ENCODE results near the gene RNF4. TPM values are rescaled to one million over a fixed set of nuclear protein-coding genes. Genes with fewer than 3 reads are reported as not detected.

The RNF4 gene
- total RNA-seq, 6 experiments from 2014 or later = 16.2 to 22.5 (median 18.0) TPM

- WGBS (ENCODE audit: insufficient coverage, low coverage, low lambda C conversion rate, missing lambda C conversion rate) = 100% methylated on average over 1 of the region's 3 CpGs
These were observed 26.1 kb downstream of the RNF4 start for GRCh38 chr4:2494992-2495391.

GRCh38 chr4:2497324-2497723, 28.4 kb downstream of the RNF4 start:
- H3K4me3 ChIP-seq = no peak overlapping the region
- intact Hi-C loops (cut with DNase I) = no loop called here
- TF ChIP-seq, protein P1, sequence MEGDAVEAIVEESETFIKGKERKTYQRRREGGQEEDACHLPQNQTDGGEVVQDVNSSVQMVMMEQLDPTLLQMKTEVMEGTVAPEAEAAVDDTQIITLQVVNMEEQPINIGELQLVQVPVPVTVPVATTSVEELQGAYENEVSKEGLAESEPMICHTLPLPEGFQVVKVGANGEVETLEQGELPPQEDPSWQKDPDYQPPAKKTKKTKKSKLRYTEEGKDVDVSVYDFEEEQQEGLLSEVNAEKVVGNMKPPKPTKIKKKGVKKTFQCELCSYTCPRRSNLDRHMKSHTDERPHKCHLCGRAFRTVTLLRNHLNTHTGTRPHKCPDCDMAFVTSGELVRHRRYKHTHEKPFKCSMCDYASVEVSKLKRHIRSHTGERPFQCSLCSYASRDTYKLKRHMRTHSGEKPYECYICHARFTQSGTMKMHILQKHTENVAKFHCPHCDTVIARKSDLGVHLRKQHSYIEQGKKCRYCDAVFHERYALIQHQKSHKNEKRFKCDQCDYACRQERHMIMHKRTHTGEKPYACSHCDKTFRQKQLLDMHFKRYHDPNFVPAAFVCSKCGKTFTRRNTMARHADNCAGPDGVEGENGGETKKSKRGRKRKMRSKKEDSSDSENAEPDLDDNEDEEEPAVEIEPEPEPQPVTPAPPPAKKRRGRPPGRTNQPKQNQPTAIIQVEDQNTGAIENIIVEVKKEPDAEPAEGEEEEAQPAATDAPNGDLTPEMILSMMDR (IDR thresholded peaks at IDR 0.05) = no peak
- TF ChIP-seq POLR2A (IDR thresholded peaks at IDR 0.05) = no peak
- ATAC-seq = no peak
- H3K36me3 ChIP-seq = peaks cover 0 to 44% (median 25%) of the 10 kb centered on the region in 4 donors
- 100% methylated on average over 2 of the region's 4 CpGs for WGBS (ENCODE audit: insufficient coverage, low coverage, low lambda C conversion rate, missing lambda C conversion rate)
- no peaks in the 10 kb centered on the region for H3K4me1 ChIP-seq
- no peak overlapping the region for H3K27ac ChIP-seq
- H3K27me3 ChIP-seq = no peaks in the 10 kb centered on the region
- H3K9me3 ChIP-seq = no peaks in the 10 kb centered on the region
- DNase-seq = no peak

More at GRCh38 chr4:2494992-2495391, 26.1 kb downstream of the RNF4 start:
- TF ChIP-seq, protein P1 (IDR thresholded peaks at IDR 0.05) = no peak
- TF ChIP-seq POLR2A (IDR thresholded peaks at IDR 0.05) = no peak
- peaks cover 0 to 50% (median 15%) of the 10 kb centered on the region in 4 donors for H3K36me3 ChIP-seq
- no peaks in the 10 kb centered on the region for H3K4me1 ChIP-seq
- no peak overlapping the region for H3K4me3 ChIP-seq
- H3K27ac ChIP-seq = no peak overlapping the region
- H3K27me3 ChIP-seq = no peaks in the 10 kb centered on the region
- no peaks in the 10 kb centered on the region for H3K9me3 ChIP-seq
- ATAC-seq (peak in 1 of 4 donors; percentile 31), DNase-seq (peak in 1 of 3 donors; percentile 12)
- intact Hi-C loops (cut with DNase I) = no loop called here

DNA sequence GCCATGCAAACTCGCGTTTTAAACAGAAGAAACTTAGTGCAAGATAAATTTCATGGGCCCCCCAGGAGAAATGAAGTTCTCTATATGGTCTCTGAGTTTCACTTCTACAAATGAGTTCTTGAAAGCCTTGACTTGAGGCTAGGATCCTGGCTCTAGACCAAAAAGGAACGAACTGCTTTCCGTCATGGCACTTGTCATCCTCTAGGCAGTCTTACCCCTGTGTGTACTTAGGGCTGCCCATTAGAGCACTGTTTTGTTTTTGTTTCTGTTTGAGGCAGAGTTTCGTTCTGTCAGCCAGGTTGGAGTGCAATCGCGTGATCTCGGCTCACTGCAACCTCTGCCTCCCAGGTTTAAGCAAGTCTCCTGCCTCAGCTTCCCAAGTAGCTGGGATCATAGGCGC, 29.0 kb downstream of the RNF4 start:
- Histone ChIP-seq H3K27me3 (no peaks in the 10 kb centered on the region), H3K9me3 (no peaks in the 10 kb centered on the region), H3K36me3 (peaks cover 0 to 40% (median 25%) of the 10 kb centered on the region in 4 donors), H3K27ac (no peak overlapping the region), H3K4me1 (no peaks in the 10 kb centered on the region), H3K4me3 (no peak overlapping the region)
- intact Hi-C loops (cut with DNase I) = no loop called here
- peak; percentile 44 to 82 (median 52) for ATAC-seq
- WGBS (ENCODE audit: insufficient coverage, low coverage, low lambda C conversion rate, missing lambda C conversion rate) = 81% methylated on average over 8 of the region's 9 CpGs
- DNase-seq = no peak
- TF ChIP-seq POLR2A (IDR thresholded peaks at IDR 0.05) = no peak
- TF ChIP-seq, protein P1 (IDR thresholded peaks at IDR 0.05) = no peak

DNA sequence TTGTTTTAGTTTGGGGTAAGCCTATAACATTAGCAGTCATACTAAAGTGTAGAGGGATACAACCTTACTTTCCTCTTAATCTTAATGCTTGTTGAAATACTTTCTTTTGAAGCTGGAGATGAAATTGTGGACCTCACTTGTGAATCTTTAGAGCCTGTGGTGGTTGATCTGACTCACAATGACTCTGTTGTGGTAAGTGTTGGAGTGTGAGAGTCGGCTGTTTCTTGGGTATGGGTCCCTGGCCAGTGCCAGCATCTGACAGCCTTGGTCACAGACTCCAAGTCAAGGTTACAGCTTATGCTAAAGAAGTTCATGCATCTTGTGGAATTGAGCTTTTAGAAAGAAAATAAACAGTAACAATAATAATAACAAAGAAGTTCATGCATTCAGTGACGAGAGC, 31.6 kb downstream of the RNF4 start:
- TF ChIP-seq, protein P1 (IDR thresholded peaks at IDR 0.05) = no peak
- TF ChIP-seq POLR2A (IDR thresholded peaks at IDR 0.05) = no peak
- intact Hi-C loops (cut with DNase I) = no loop called here
- H3K9me3 ChIP-seq = no peaks in the 10 kb centered on the region
- H3K4me1 ChIP-seq = no peaks in the 10 kb centered on the region
- no peaks in the 10 kb centered on the region for H3K27me3 ChIP-seq
- 88% methylated on average over 2 of the region's 2 CpGs for WGBS (ENCODE audit: insufficient coverage, low coverage, low lambda C conversion rate, missing lambda C conversion rate)
- H3K27ac ChIP-seq = no peak overlapping the region
- ATAC-seq (no peak), DNase-seq (no peak)
- no peak overlapping the region for H3K4me3 ChIP-seq
- H3K36me3 ChIP-seq = peaks cover 0 to 46% (median 26%) of the 10 kb centered on the region in 4 donors
